ENCODE measurements around the gene CREB5.
"Not testable (repeated sequence)": the region's sequence is repeated elsewhere in the genome, so short reads cannot be mapped to it uniquely, and the experiment has no call there.

CREB5 gene

GRCh38 chr7:28587211-28587610 is 174.9 kb downstream of the CREB5 start:
- DNase-seq: no peak

DNA sequence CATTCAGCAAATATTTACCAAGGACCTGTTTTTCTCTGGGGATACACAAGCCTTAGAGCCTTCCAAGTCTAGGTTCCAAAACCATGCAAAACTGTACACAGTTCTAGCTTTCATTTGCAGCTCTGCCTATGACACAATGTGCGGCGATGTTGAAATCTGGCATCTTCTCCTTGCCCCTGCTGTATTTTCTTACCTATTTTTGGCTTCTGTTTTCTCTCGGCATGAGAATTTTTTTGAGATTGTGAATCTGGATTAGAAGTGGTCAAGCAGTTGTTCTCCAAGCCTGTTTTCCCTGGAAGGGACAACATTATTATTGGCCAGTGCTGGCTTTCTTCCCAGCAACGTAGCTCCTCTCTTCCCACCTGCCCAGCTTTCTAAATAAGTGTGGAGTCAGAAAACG is 176.3 kb downstream of the CREB5 start:
- no peak for DNase-seq

- no peak for DNase-seq
Measured at GRCh38 chr7:28591041-28591674, 178.8 kb downstream of the CREB5 start.

- no peak for DNase-seq
Measured at GRCh38 chr7:28591725-28592349, 179.5 kb downstream of the CREB5 start.

DNA sequence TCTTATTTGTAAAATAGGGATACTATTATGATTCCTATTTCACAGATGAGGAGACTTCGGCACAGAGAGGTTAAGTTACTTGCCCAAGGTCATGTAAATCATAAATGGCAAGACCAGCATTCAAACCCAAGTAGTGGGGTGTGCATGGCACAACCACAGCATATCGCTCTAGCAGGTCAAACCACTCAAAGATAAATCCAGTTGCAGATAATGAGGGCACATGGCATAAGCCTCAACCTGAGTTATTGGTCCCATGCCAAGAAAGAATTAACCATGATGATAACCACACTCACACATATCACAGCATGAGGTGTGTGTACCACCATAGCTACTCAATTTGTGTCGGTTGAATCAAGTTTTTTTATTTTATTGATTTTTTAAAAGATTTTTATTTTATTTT is 180.5 kb downstream of the CREB5 start:
- DNase-seq: no peak

GRCh38 chr7:28595076-28595475 is 182.8 kb downstream of the CREB5 start:
- DNase-seq: no peak

DNA sequence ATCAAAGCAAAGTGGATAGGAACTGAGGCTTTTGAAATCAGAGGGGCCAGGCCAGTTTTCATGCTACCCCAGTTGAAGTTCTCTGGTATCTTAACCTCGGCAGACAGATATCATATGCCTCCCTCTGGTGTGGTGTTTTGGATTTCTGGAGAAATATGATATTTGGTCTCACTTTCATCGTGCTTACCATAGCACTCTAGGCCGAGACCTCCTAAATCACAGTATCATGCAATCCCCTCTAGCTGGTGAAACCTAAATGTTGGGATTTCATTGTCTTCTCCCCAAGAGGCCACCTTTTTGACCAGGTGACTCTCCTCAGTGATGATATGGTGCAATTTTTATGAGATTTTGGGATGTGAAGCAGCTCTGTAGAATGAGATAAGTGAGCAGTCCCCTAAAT is 183.5 kb downstream of the CREB5 start:
- DNase-seq: no peak

DNA sequence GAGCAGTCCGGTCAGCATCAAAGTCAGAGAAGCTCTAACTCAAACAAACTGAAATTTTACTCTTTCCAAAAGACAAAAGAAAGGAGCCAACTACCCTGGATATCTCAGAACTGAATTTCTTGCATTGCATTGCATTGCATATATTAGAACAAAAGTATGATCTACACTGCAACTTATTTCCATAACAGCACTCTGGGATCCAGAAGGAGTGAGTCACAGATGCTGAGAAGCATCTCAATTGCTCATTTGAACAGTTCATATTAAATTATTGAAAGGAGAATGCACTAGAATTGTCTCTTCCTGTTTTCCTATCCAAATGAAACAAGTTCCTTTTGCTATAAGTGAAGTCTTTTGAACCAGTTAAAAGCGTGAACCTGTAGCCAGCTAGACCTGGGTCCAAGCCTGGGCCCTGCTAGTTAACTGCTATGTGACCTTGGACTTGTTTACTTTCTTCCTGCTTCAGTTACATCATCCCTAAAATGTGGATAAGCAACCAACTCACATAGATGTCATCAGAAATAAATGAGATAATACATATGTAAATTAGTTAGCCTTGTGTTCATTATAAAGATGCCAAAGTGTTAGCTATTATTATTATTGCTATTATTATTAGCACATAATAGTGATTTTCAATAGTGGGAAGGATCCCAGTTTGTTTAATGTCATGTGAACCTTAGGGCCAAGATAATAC is 184.1 kb downstream of the CREB5 start:
- no peak for DNase-seq

GRCh38 chr7:28597284-28597683 is 185.0 kb downstream of the CREB5 start:
- DNase-seq: no peak

DNA sequence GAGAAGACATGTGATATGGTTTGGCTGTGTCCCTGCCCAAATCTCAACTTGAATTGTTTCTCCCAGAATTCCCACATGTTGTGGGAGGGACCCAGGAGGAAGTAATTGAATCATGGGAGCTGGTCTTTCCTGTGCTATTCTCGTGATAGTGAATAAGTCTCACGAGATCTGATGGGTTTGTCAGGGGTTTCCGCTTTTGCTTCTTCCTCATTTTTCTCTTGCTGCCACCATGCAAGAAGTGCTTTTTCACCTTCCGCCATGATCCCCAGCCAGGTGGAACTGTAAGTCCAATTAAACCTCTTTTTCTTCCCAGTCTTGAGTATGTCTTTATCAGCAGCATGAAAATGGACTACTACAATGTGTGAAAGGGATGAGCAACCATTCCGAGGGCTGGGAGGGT is 185.7 kb downstream of the CREB5 start:
- DNase-seq: not testable (repeated sequence)

DNA sequence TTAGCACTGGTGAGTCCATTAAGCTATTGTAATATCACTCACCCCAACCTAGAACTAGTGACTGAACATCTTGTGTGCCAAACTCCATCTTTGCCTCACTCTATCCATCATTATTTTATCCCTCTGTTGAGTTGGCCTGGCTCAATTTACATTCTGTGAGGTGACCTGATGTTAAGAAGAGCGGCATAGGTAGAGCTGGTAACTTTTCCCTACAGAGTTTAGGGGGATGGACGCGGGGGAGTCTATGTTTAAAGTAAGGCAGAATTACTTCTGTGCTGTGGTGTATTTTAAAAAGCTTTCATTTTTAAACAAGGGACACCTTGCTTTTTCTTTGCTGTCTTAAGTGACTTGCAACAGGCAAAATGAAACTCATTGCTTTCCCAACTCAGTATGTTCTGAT is 186.3 kb downstream of the CREB5 start:
- no peak for DNase-seq

GRCh38 chr7:28599411-28599810 is 187.1 kb downstream of the CREB5 start:
- no peak for DNase-seq

- DNase-seq: no peak
Measured at GRCh38 chr7:28602282-28602681, 190.0 kb downstream of the CREB5 start.

DNA sequence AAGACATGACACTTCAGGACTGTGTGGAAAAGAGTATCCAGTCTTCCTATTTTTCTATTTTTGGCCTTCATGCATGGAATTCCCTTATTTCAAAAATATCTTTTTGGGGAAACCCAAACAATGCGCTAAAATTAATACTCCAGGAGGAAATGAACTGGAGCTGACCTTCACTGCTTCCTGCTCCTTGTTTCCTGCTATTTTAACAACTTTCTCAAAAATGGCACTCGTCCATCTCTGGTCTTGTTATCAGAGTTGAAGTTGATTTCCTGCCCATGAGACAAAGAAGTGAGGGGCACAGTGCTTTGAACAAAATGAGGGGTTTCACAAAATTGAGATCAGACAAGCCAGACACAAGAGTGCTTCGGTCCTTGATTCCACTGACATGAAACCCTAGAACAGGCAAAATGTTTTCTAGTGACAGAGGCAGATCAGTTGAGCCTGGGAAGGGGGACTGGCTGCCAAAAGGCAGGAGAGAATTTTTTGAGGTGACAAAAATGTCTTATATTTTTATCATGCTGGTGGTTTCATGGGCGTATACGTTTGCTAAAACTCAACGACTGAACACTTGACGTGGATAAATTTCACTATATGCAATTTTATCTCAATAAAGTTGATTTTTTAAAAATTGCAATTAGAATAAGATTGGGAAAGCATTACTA is 193.2 kb downstream of the CREB5 start:
- no peak for DNase-seq

GRCh38 chr7:28606421-28606820 is 194.1 kb downstream of the CREB5 start:
- DNase-seq: peak; percentile 47

DNA sequence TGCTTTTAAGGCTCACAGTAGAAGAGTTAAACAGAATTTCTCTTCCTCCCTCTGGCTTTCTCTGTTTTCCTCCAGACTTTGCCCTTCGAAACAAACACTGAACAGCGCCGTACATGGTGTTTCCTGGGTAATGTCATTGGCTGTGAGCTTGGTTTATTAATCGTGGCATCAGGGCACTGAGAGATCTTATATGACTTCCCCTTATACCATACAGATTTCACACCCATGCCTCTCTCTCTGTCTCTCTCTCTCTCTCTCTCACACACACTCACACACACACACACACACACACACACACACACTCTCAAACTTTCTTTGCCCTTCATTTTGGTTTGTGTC is 195.5 kb downstream of the CREB5 start:
- no peak for DNase-seq

DNA sequence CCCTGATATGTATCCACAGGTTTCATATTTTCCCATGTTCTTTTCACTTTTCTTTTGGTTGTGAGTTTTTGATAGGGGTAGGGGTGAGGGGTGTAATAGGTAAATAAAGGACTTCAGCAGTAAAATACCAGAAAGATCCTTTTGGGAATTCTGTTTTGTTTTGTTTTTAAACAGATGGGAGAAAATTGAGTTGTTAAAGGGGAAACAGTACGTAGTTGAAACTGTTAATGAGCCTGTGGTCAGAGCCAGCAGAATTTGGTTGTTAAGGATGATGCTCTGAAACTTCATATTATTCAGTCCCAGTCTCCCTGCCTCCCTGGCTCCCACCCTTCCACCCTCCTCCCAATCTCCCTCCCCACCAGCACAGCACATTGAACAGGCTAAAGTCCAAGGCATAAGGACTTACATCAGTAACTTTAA is 195.9 kb downstream of the CREB5 start:
- DNase-seq: no peak

GRCh38 chr7:28608731-28609130 is 196.4 kb downstream of the CREB5 start:
- no peak for DNase-seq

DNA sequence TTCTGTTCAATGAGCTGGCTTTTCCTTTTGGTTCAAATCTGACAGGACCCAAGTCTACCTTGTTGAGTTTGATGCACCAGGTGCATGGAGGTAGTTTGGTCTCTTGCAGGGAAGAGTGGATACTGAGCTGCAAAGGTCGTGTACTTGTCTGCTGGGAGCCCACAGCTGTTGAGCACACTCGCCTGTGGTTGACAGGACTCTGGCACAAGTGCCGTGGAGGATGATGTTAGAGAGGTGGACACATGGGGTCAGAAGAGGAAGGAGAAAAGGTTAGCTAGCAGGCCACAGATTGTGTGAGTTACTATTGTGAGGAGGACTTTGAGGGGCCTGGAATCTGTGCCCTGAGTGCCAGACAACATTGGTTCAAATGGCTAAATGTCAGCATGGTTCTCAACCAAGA is 197.3 kb downstream of the CREB5 start:
- DNase-seq: no peak

- DNase-seq: not testable (repeated sequence)
Measured at GRCh38 chr7:28611399-28611897, 199.1 kb downstream of the CREB5 start.

DNA sequence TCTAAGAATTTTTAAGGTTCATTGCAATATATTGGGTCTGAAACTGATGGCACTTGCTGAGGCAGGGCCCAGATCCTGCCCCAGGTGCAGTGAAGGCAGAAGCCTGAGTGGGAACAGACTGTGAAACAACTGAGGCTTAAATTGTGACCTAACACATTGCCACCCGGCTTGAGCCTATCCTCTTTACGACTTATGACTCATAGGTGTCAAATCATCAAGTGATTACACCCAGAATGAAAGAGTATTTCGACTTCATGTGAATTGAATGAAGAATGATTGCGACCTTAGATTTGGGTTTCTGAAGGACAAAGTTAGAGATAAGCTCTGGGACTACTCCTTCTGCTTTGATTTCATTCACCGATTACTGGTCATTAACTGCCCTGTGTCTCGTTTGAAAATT is 200.9 kb downstream of the CREB5 start:
- no peak for DNase-seq

GRCh38 chr7:28615091-28615490 is 202.8 kb downstream of the CREB5 start:
- no peak for DNase-seq

DNA sequence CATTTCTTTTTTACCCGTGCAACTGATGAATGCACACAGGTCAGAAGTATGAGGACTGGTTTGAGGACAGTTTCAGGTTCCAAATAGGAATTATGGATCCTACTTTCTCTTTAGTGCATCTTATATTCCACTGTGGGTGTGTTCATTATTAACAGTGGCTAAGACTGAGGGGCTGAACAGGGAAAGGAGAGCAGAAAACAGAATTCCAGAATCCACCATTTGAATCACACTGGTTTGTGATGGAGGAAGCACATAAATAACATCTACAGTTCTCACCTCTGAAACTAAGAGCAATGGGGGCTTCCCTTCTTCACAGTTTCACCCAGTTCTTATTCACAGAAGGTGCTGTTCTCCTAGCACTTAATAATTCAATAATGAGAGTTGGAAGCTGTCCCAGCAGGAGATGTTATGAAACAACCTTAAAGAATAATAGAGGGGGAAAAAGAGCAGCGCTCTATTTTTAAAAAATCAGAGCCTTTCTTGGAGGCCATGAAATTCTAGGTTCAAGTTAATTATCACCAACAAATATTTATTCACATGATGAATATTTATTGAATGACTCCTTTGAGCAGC is 205.1 kb downstream of the CREB5 start:
- DNase-seq: no peak

GRCh38 chr7:28618383-28618782 is 206.1 kb downstream of the CREB5 start:
- no peak for DNase-seq
